ENCODE measurements around the gene LAX1.

Gene LAX1

DNA sequence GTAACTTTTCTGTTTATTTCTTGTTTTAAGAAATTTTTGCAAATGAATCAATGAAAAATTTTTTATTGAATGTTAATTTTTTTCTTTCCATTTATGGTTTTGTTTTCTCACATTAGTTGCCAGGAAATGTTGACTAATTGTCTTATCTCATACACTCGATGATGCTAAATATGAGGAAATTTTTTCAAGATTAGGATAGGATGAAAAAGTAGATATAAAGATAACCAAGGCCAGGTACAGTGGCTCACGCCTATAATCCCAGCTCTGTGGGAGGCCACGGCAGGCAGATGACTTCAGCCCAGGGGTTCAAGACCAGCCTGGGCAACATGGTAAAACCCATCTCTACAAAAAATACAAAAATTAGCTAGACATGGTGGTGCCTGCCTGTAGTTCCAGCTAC lies 12.6 kb downstream of the LAX1 start:
- DNase-seq (ENCODE audit: low read depth, low spot score) = no peak
- POLR2A ChIA-PET = no interaction called here
- CTCF ChIA-PET = interaction anchor here (1.2 to 1.4 kb wide), 2 partner anchors 8 to 437 kb away, joined by 4 to 7 read pairs; no protein-coding TSS in a partner anchor
- TF ChIP-seq, protein P1, sequence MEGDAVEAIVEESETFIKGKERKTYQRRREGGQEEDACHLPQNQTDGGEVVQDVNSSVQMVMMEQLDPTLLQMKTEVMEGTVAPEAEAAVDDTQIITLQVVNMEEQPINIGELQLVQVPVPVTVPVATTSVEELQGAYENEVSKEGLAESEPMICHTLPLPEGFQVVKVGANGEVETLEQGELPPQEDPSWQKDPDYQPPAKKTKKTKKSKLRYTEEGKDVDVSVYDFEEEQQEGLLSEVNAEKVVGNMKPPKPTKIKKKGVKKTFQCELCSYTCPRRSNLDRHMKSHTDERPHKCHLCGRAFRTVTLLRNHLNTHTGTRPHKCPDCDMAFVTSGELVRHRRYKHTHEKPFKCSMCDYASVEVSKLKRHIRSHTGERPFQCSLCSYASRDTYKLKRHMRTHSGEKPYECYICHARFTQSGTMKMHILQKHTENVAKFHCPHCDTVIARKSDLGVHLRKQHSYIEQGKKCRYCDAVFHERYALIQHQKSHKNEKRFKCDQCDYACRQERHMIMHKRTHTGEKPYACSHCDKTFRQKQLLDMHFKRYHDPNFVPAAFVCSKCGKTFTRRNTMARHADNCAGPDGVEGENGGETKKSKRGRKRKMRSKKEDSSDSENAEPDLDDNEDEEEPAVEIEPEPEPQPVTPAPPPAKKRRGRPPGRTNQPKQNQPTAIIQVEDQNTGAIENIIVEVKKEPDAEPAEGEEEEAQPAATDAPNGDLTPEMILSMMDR (IDR thresholded peaks at IDR 0.05; ENCODE audit: insufficient read depth, low read length, missing control alignments) = no peak
- H3K4me3 ChIP-seq (ENCODE audit: low read depth, low read length) = no peak overlapping the region

DNA sequence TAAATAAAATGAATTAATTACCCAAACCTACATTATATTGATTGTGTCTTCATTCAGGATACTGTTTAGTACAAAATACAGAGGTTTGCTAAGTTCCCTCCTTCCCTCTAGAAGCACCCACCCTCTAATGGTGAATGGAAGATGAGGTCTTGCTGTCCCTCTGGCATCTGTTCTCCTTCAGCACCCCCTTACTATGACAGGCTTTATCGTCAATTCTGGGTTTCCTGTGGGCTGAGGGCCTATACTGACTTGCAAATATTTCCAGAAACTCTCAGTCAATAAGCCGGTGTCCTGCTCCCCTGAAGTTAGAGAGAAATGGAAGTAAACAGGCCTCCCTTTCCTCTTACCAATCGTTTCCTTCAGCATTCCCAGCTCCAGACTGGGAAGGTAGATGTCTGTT lies 13.2 kb downstream of the LAX1 start:
- DNase-seq (ENCODE audit: low read depth, low spot score) = no peak
- ChIA-PET CTCF (no interaction called here), POLR2A (no interaction called here)
- TF ChIP-seq, protein P1 (IDR thresholded peaks at IDR 0.05; ENCODE audit: insufficient read depth, low read length, missing control alignments) = no peak
- no peak overlapping the region for H3K4me3 ChIP-seq (ENCODE audit: low read depth, low read length)

DNA sequence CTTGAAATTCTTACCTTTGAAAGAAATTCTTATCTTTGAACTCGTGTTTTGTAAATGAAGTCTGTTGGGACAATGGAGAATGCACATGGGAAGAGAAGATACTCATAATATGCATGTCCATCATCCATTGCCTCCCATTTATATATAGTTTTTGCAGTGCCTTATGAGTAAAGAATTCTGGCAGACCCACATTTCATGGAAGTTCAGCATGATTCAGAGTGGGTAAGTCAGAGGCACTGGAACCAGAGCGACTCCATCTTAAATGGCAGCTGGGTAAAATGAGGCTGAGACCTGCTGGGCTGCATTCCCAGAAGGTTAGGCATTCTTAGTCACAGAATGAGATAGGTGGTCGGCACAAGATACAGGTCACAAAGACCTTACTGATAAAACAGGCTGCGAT lies 13.8 kb downstream of the LAX1 start:
- CTCF ChIA-PET = no interaction called here
- H3K4me3 ChIP-seq (ENCODE audit: low read depth, low read length) = no peak overlapping the region
- no peak for DNase-seq (ENCODE audit: low read depth, low spot score)
- POLR2A ChIA-PET = no interaction called here
- TF ChIP-seq, protein P1 (IDR thresholded peaks at IDR 0.05; ENCODE audit: insufficient read depth, low read length, missing control alignments) = no peak

DNA sequence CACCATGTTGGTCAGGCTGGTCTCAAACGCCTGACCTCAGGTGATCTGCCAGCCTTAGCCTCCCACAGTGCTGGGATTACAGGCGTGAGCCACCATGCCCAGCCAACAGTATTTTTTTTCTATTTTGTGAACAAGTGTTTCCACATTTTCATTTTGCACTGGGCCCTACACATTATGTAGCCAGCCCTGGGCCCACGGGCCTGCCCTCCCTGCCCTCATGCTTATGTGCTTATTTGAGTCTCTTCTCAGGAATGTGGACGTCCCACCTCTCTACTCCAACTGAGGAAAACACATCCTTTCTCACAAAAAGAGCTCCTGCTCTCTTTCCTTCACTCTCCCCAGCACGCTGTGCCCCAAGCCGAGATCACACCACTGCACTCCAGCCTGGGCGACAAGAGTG lies 17.0 kb downstream of the LAX1 start:
- no peak overlapping the region for H3K4me3 ChIP-seq (ENCODE audit: low read depth, low read length)
- POLR2A ChIA-PET = no interaction called here

DNA sequence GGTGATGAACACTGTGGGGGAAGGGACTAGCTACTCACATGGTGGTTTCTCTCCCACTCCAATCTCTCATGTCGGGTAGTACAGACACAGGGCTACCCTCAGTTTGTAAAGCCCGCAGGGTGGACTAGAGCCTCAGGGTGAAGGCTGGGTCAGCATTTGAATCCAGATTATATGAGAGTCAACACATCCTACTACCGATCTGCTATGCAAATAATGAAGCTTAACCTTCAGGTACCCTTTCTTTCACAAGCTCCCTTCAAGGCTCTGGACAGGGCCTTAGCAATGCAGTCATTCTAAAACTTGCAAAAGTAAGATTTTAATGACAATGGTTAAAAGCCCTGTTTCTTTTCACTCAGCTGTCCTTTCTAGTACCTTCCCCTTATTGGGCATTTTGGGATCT lies 25.0 kb downstream of the LAX1 start:
- TF ChIP-seq, protein P1 (IDR thresholded peaks at IDR 0.05; ENCODE audit: insufficient read depth, low read length, missing control alignments) = no peak
- ChIA-PET CTCF (no interaction called here), POLR2A (no interaction called here)
- H3K4me3 ChIP-seq (ENCODE audit: low read depth, low read length) = no peak overlapping the region
- DNase-seq (ENCODE audit: low read depth, low spot score) = no peak

More for the DNA sequence above, 17.0 kb downstream of the LAX1 start:
- TF ChIP-seq, protein P1 (IDR thresholded peaks at IDR 0.05; ENCODE audit: insufficient read depth, low read length, missing control alignments) = no peak
- DNase-seq (ENCODE audit: low read depth, low spot score) = no peak
- CTCF ChIA-PET = no interaction called here

DNA sequence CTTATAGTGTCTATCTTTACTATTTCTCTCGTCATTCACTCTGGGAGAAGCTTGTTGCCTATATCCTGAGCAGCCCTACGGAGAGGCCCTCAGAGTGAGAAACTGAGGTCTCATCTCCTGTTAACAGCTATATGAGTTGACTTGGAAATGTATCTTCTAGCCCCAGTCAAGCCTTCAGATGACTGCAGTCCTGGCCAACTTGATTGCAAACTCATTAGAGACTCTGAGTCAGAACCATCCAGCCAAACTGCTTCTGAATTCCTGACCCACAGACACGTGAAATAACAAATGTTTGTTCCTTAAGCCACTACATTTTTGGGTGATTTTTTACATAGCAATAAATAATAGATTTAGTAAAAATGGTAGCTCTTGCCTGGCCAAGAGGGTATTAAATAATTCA lies 26.5 kb downstream of the LAX1 start:
- ChIA-PET POLR2A (no interaction called here), CTCF (no interaction called here)
- no peak overlapping the region for H3K4me3 ChIP-seq (ENCODE audit: low read depth, low read length)
- TF ChIP-seq, protein P1 (IDR thresholded peaks at IDR 0.05; ENCODE audit: insufficient read depth, low read length, missing control alignments) = no peak
- DNase-seq (ENCODE audit: low read depth, low spot score) = no peak
